Spinal cord (tissue), 10 donors: ENCODE data around the gene ATOX1. TPM values are rescaled to one million over a fixed set of nuclear protein-coding genes. Genes with fewer than 3 reads are reported as not detected.
A peak's percentile ranks its signal among the peaks of the same experiment; 100 is the strongest.
"Not testable (repeated sequence)": the region's sequence is repeated elsewhere in the genome, so short reads cannot be mapped to it uniquely, and the experiment has no call there.

Experiments
- DNase-seq, 6 donors: peaks; one replicate each; pipeline versions ENCODE4 v3.0.0 to v3.0.0-alpha.2; 2013 to 2015; ENCODE audit warnings: low spot score in 6 of 6, low read depth in 4 of 6
- H3K27ac ChIP-seq: one replicate; pipeline ENCODE4 v1.5.1; 2013; ENCODE audit warnings: low read depth, low read length, control low read depth
- H3K27me3 ChIP-seq: one replicate; pipeline ENCODE4 v1.6.1; 2013; ENCODE audit warnings: low read length; ENCODE audit not compliant: control insufficient read depth, insufficient read depth
- H3K36me3 ChIP-seq: one replicate; pipeline ENCODE4 v1.6.1; 2013; ENCODE audit warnings: low read length; ENCODE audit not compliant: control insufficient read depth, insufficient read depth
- H3K4me1 ChIP-seq: one replicate; pipeline ENCODE4 v1.6.1; 2013; ENCODE audit warnings: low read length; ENCODE audit not compliant: control insufficient read depth, insufficient read depth
- H3K4me3 ChIP-seq: one replicate; pipeline ENCODE4 v1.5.1; 2013; ENCODE audit warnings: low read depth, low read length, control low read depth
- H3K9me3 ChIP-seq: one replicate; pipeline ENCODE4 v1.6.1; 2013; ENCODE audit warnings: low read length; ENCODE audit not compliant: control insufficient read depth, insufficient read depth
- WGBS: methylation state at CpG from one replicate; pipeline ENCODE4 v1.1.5; 2013; ENCODE audit warnings: missing lambda C conversion rate; ENCODE audit not compliant: insufficient coverage; 5-methylcytosine and 5-hydroxymethylcytosine counted together
- polyA plus RNA-seq, 2 donors: library from polyadenylated mRNA; unstranded; fragments of 120-200 nt; gene quantifications; one replicate each; pipeline ENCODE4 v1.2.1, GENCODE V29; 2013; ENCODE audit not compliant: insufficient read length in 2 of 2
- total RNA-seq, 2 donors: library from RNA; depleted of rRNA in 1 of 2; stranded (reverse); fragments of 120-200 nt in 1 of 2; fragments of >200 nt in 1 of 2; gene quantifications; one replicate each; pipeline versions ENCODE4 v1.2.3 to v1.2.4, GENCODE V29; 2013 to 2014
- donor health status: healthy.

Gene ATOX1
- total and polyA plus RNA-seq, 4 donors: 57.3 to 116 (median 104) TPM

DNA sequence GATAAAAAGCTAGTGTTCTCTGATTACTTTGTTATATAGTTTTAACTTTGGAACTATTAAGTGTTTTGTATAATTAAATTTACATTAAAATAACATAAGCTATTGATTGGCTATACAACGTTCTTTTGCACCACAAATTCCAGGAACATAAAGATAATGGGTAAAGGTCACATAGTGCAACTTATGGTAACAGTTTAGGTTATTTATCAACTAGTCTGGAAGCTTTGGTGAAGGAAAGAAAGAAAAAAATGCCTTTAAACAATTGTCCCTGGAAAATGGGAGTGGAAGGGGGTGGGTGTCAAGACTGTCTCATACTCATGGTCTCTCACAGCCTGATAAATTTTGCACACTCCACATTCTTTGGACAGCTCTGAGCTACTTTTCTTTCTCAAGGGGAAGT lies 54.7 kb downstream of the ATOX1 start:
- Histone ChIP-seq H3K4me1 (peaks cover 10% of the 10 kb centered on the region), H3K4me3 (no peak overlapping the region), H3K27me3 (no peaks in the 10 kb centered on the region), H3K36me3 (no peaks in the 10 kb centered on the region), H3K27ac (no peak overlapping the region), H3K9me3 (no peaks in the 10 kb centered on the region)
- no CpG with 5 or more reads among the region's 1 CpG for WGBS
- DNase-seq: no peak

DNA sequence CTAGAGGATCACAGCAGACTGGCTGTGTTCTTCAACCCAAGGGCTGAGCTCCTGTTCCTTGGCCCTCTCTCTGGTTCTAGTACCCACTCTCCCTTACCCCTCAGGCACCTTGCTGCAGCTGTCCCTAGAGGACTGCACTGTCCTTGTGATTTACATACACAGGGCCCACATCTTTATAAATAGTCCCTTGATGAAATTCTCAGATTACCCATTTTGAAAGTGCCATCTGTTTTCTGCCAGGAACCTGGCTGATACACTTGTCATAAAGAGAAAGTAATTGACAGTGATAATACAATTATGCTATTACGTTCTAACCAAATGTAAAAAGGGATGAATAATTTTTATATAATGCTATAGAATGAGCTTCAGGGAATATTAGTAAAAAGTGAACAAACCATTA lies 55.2 kb downstream of the ATOX1 start:
- Histone ChIP-seq H3K36me3 (no peaks in the 10 kb centered on the region), H3K27ac (no peak overlapping the region), H3K9me3 (no peaks in the 10 kb centered on the region), H3K27me3 (no peaks in the 10 kb centered on the region), H3K4me3 (no peak overlapping the region), H3K4me1 (peaks cover 10% of the 10 kb centered on the region)
- WGBS: no CpG with 5 or more reads among the region's 1 CpG
- peak in 1 of 6 donors; percentile 58 for DNase-seq

DNA sequence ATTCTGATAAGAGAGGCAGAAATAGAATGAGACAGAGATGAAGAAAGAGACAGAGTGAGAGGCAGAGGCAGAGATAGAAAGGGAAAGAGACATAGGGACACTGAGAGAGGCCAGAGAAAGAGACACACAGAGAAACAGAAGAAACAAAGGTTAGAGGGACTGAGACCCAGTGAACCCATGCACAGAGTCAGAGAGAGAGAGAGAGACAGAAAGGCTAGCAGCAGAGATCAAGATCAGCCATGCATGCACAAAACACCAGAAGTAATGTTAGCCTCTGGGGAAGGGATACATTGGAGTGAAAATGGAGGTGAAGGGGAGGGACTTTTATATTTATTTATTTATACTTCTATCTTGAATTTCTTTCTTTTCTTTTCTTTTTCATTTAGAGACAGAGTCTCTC lies 57.6 kb downstream of the ATOX1 start:
- Histone ChIP-seq H3K4me1 (peaks cover 20% of the 10 kb centered on the region), H3K27me3 (no peaks in the 10 kb centered on the region), H3K4me3 (no peak overlapping the region), H3K27ac (no peak overlapping the region), H3K36me3 (no peaks in the 10 kb centered on the region), H3K9me3 (no peaks in the 10 kb centered on the region)
- DNase-seq: no peak

DNA sequence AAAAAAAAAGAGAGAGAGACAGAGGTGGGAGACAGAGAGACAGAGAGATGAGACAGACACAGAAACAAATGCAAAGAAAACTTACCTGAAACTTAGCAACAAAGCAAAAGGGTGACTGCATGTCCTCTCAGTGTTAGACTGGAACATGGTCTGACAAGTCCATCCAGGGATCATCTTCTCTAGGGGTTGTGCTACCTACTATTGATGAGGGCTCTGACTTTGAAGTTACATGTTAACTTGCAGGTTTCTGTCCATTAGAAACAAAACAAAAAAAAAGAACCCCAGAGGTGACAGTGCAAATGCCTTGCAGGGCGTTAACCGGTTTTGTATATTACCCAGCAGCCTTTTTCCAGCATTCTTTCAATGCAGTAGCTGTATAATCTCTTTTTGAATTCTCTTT lies 58.1 kb downstream of the ATOX1 start:
- no peak overlapping the region for H3K4me3 ChIP-seq
- DNase-seq: no peak
- WGBS: 80% methylated on average over 1 of the region's 2 CpGs
- no peaks in the 10 kb centered on the region for H3K36me3 ChIP-seq
- peaks cover 20% of the 10 kb centered on the region for H3K4me1 ChIP-seq
- no peaks in the 10 kb centered on the region for H3K9me3 ChIP-seq
- H3K27me3 ChIP-seq: no peaks in the 10 kb centered on the region
- no peak overlapping the region for H3K27ac ChIP-seq

DNA sequence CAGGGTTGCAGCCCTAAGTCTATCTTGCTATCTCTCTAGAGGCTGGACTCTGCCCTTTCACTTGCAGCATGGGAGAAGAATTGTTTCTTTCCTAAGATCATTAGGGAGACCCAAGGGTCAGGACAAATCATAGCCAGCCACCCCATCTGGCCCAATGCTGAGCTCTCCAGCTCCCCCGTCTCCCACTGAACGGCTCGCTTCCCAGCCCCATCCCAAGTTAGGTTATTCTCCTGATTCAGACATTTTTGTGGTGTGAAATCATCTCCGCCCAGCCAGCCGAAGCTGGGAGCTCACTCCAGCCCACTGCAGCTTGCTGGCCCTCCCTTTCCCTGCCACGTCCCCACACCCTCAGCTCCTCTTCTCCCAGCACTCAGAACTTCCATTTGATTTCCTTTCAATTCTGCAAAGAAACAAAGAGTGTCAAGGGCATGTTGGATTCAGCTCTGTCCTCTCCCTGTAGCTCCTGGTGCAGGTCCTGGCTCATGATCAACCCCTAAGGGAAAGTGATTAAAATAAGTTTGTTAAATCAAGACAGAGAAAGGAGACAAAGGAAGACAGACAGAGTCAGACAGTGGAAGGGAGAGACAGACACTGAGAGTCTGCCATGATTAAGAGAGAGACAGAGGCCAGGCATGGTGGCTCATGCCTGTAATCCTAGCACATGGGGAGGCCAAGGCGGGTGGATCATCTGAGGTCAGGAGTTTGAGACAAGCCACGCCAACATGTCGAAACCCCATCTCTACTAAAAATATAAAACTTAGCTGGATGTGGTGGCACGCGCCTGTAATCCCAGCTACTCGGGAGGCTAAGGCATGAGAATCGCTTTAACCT lies 59.1 kb downstream of the ATOX1 start:
- H3K27me3 ChIP-seq: no peaks in the 10 kb centered on the region
- peaks cover 20% of the 10 kb centered on the region for H3K4me1 ChIP-seq
- no peaks in the 10 kb centered on the region for H3K9me3 ChIP-seq
- no peak overlapping the region for H3K4me3 ChIP-seq
- WGBS: 54% methylated on average over 7 of the region's 13 CpGs
- DNase-seq: peak in 1 of 6 donors; percentile 81
- peak overlapping the region; percentile 96 for H3K27ac ChIP-seq
- H3K36me3 ChIP-seq: no peaks in the 10 kb centered on the region

DNA sequence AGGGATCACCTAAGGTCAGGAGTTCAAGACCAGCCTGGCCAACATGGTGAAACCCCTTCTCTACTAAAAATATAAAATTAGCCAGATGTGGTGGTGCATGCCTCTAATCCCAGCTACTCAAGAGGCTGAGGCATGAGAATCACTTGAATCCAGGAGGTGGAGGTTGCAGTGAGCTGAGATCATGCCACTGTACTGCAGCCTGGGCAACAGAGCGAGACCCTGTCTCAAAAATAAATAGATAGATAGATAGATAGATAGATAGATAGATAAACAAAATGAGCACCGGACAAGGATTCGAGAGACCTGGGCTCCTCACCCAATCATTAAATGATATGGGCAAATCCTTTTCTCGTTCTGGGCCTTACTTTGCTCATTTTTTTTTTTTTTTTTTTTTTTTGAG lies 60.4 kb downstream of the ATOX1 start:
- peaks cover 28% of the 10 kb centered on the region for H3K4me1 ChIP-seq
- not testable (repeated sequence) for DNase-seq, H3K36me3 ChIP-seq, H3K9me3 ChIP-seq, H3K27me3 ChIP-seq, H3K4me3 ChIP-seq
- H3K27ac ChIP-seq: peak overlapping the region; percentile 95
- WGBS: no CpG with 5 or more reads among the region's 4 CpGs

DNA sequence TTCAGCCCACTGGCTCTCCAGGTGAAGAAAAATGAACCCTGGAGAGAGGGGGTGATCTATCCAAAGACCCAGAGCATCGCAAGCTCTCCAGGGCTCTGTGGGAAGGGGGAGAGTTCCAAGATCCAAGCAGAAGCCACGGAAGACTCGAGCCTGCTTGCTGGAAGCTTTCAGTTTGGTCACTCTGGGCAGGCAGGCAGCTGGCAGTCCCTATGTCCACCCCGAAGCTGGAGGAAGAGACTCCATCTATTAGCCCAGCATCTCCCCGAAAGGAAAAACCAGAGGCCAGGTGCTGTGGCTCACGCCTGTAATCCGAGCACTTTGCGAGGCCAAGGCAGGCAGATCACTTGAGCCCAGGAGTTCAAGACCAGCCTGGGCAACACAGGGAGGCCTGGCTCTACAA lies 61.0 kb downstream of the ATOX1 start:
- Histone ChIP-seq H3K9me3 (no peaks in the 10 kb centered on the region), H3K4me3 (no peak overlapping the region), H3K27me3 (no peaks in the 10 kb centered on the region), H3K4me1 (peaks cover 30% of the 10 kb centered on the region), H3K27ac (peak overlapping the region; percentile 95), H3K36me3 (no peaks in the 10 kb centered on the region)
- WGBS: 79% methylated on average over 8 of the region's 8 CpGs
- no peak for DNase-seq

DNA sequence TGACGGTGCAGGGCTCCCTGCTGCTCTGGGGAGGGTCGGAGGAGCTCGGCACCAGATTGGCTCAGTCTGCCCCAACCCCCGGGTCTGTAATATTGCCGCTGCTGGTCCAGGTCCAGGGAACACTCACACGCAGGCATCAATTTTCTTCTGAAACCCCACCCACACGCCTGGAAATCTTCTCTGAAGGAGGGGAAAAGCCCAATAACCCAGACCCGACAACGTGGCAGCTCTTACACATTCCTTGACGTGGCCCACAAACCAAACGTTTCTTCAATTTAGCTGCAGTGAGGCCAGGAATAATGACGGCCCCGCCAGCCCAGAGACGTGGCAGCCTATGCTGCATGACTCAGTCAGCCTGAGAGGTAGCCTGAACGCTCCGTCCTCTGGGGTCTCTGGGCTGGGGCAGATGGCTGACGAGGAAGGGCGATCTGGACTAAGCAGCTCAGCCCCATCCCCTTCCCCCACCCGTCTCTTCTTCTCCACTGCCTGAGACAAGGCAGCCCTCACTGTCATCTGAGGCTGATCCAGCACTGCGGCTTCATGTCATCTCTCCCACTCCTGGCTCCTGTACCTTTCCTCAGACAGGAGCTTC lies 61.9 kb downstream of the ATOX1 start:
- Histone ChIP-seq H3K27me3 (no peaks in the 10 kb centered on the region), H3K27ac (peak overlapping the region; percentile 95), H3K4me3 (no peak overlapping the region), H3K9me3 (no peaks in the 10 kb centered on the region), H3K4me1 (peaks cover 30% of the 10 kb centered on the region), H3K36me3 (no peaks in the 10 kb centered on the region)
- WGBS: 15% methylated on average over 19 of the region's 20 CpGs
- DNase-seq: peak in 1 of 6 donors; percentile 79

DNA sequence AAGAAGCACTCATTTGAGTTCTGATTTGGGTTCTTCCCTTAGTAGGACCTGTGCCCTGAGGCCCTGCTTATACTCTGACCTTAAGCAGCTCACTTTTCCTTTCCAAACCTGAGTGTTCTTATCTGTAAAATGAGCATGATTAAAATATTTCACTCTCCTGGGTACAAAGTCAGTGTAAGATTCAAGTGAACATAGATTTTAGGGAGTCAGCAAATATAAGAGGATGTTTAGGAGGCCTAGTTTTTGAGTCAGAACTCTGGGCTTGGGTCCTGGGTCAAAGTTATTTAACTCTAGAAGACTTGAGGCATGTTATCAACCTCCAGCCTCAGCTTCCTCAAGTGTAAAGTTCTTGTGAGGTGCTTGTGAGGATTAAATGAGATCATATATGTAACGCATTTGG lies 63.0 kb downstream of the ATOX1 start:
- WGBS: no CpG with 5 or more reads among the region's 1 CpG
- DNase-seq: no peak
- Histone ChIP-seq H3K27ac (peak overlapping the region; percentile 95), H3K4me1 (peaks cover 30% of the 10 kb centered on the region), H3K4me3 (no peak overlapping the region), H3K27me3 (no peaks in the 10 kb centered on the region), H3K36me3 (no peaks in the 10 kb centered on the region), H3K9me3 (no peaks in the 10 kb centered on the region)

DNA sequence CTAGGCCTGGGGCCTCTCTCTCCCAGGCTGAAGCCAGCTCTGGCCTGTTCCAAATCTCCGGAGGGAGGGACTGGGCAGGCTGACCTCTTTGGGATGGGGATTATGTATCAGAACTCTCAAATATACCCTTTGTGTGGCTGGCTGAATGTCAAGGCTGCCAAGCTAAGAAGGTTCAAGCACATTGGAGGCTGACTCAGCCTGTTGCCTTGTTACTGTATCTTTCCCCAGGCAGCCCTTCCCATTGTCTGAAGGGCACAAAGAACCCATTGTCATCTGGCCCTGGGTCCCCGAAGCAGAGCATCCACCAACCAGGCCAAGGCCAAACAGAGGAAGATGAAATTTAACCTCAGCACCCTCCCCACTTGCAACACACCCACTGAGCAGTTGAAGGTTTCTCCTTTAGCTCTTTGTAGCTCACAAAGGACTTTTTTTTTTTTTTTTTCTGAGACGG lies 64.4 kb downstream of the ATOX1 start:
- no peaks in the 10 kb centered on the region for H3K9me3 ChIP-seq
- 50% methylated on average over 2 of the region's 3 CpGs for WGBS
- peak in 1 of 6 donors; percentile 45 for DNase-seq
- H3K4me3 ChIP-seq: no peak overlapping the region
- peak overlapping the region; percentile 79 for H3K27ac ChIP-seq
- H3K36me3 ChIP-seq: no peaks in the 10 kb centered on the region
- H3K27me3 ChIP-seq: no peaks in the 10 kb centered on the region
- peaks cover 23% of the 10 kb centered on the region for H3K4me1 ChIP-seq
